ENCODE results near the gene OGFOD2. TPM values are rescaled to one million over a fixed set of nuclear protein-coding genes. Genes with fewer than 3 reads are reported as not detected.

The OGFOD2 gene
- total RNA-seq, 1 experiment from 2014 or later, result 35.6 TPM

GRCh38 chr12:122977655-122978392 lies 2.8 kb downstream of the OGFOD2 start:
- no peaks in the 10 kb centered on the region for H3F3A ChIP-seq (ENCODE audit: low read length, unreplicated experiment)
- ChIA-PET POLR2A (ENCODE audit: unreplicated experiment) (no interaction called here), CTCF (no interaction called here)
- no peak overlapping the region for H2AFZ ChIP-seq (ENCODE audit: low read length)
- H3K4me1 ChIP-seq (ENCODE audit: insufficient read depth, low read length), result peaks cover 30% of the 10 kb centered on the region
- H3K36me3 ChIP-seq (ENCODE audit: low read depth, low read length), result peaks cover under 1% of the 10 kb centered on the region; the same call in 1 of the 2 replicates
- H3K4me2 ChIP-seq (ENCODE audit: low read length), result no peak overlapping the region
- no peaks in the 10 kb centered on the region for H3K9me2 ChIP-seq (replicated peaks; ENCODE audit: low read length)
- intact Hi-C loops (cut with micrococcal nuclease), result no loop called here
- BruUV-seq (replicated peaks), result no TSS peak
- no peak for ATAC-seq
- H3K27ac ChIP-seq (ENCODE audit: low read length), result no peak overlapping the region
- DNase-seq, result no peak
- peaks cover 67% of the 10 kb centered on the region for H3K79me2 ChIP-seq (ENCODE audit: low read length)
- H3K4me3 ChIP-seq (ENCODE audit: low read length), result no peak overlapping the region
- no peaks in the 10 kb centered on the region for H3K9me3 ChIP-seq (ENCODE audit: low read length)
- no peaks in the 10 kb centered on the region for H3K27me3 ChIP-seq (ENCODE audit: low read length)
- no peaks in the 10 kb centered on the region for H4K20me1 ChIP-seq (ENCODE audit: low read length)
- H3K9ac ChIP-seq (ENCODE audit: low read length), result no peak overlapping the region
- TF ChIP-seq EZH2 (IDR thresholded peaks at IDR 0.05; ENCODE audit: low read length, unreplicated experiment), result no peak
- TF ChIP-seq CTCF (conservative IDR thresholded peaks at IDR 0.05; ENCODE audit: low read depth, low read length), result no peak
- TF ChIP-seq EZH2phosphoT487 (IDR thresholded peaks at IDR 0.05; ENCODE audit: borderline replicate concordance, low read length), result no peak

GRCh38 chr12:122978507-122978955 lies 3.5 kb downstream of the OGFOD2 start:
- H3K4me2 ChIP-seq (ENCODE audit: low read length), result no peak overlapping the region
- ChIA-PET CTCF (no interaction called here), POLR2A (ENCODE audit: unreplicated experiment) (no interaction called here)
- H3K27me3 ChIP-seq (ENCODE audit: low read length), result no peaks in the 10 kb centered on the region
- BruUV-seq (replicated peaks), result no TSS peak
- no peak for ATAC-seq
- peaks cover 30% of the 10 kb centered on the region for H3K4me1 ChIP-seq (ENCODE audit: insufficient read depth, low read length)
- H3K9ac ChIP-seq (ENCODE audit: low read length), result no peak overlapping the region
- TF ChIP-seq CTCF (conservative IDR thresholded peaks at IDR 0.05; ENCODE audit: low read depth, low read length) (no peak), EZH2 (IDR thresholded peaks at IDR 0.05; ENCODE audit: low read length, unreplicated experiment) (no peak), EZH2phosphoT487 (IDR thresholded peaks at IDR 0.05; ENCODE audit: borderline replicate concordance, low read length) (no peak)
- DNase-seq, result no peak
- H3F3A ChIP-seq (ENCODE audit: low read length, unreplicated experiment), result no peaks in the 10 kb centered on the region
- no peaks in the 10 kb centered on the region for H3K9me3 ChIP-seq (ENCODE audit: low read length)
- H3K36me3 ChIP-seq (ENCODE audit: low read depth, low read length), result peaks cover 2% of the 10 kb centered on the region; the same call in 1 of the 2 replicates
- no peaks in the 10 kb centered on the region for H3K9me2 ChIP-seq (replicated peaks; ENCODE audit: low read length)
- H2AFZ ChIP-seq (ENCODE audit: low read length), result no peak overlapping the region
- peaks cover 72% of the 10 kb centered on the region for H3K79me2 ChIP-seq (ENCODE audit: low read length)
- intact Hi-C loops (cut with micrococcal nuclease), result no loop called here
- H3K4me3 ChIP-seq (ENCODE audit: low read length), result no peak overlapping the region
- H4K20me1 ChIP-seq (ENCODE audit: low read length), result no peaks in the 10 kb centered on the region
- no peak overlapping the region for H3K27ac ChIP-seq (ENCODE audit: low read length)
